GM12878 (cell line): ENCODE measurements around the gene CYTH2. TPM values are rescaled to one million over a fixed set of nuclear protein-coding genes. Genes with fewer than 3 reads are reported as not detected.

Source experiments
- ATAC-seq: fragments of 200-7000 bp; cut with Tn5 transposase; 3 replicates; pipeline ENCODE4 v1.9.1; 2020; ENCODE audit warnings: mild to moderate bottlenecking, moderate library complexity
- BruUV-seq: library from RNA; stranded (reverse); fragments of 400-500 nt; replicated peaks from 2 replicates; lab custom pipeline; 2021; lab: Mats Ljungman, UMichigan
- CTCF ChIA-PET: fragments of 300-600 bp; sonication (Branson Sonifier 250); formaldehyde crosslinking; extraction: SDS; loops from one replicate; lab custom pipeline; 2021; ENCODE audit warnings: inconsistent platforms; lab: Yijun Ruan, JAX
- POLR2A ChIA-PET: fragments of 350-600 bp; formaldehyde crosslinking; extraction: SDS; loops from one replicate; lab custom pipeline; 2021; ENCODE audit warnings: inconsistent platforms; lab: Charles Lee
- RAD21 ChIA-PET: fragments of 300-600 bp; sonication (Branson Sonifier 250); formaldehyde crosslinking; loops from one replicate; lab custom pipeline; 2023; ENCODE audit warnings: antibody characterized with exemption; ENCODE audit not compliant: unreplicated experiment; lab: Charles Lee
- SMC1A ChIA-PET: fragments of 300-600 bp; sonication (Branson Sonifier 250); formaldehyde crosslinking; loops from one replicate; lab custom pipeline; 2023; ENCODE audit not compliant: unreplicated experiment, uncharacterized antibody; lab: Charles Lee
- DNase-seq: peaks from one replicate; pipeline ENCODE4 v3.0.0-alpha.2; 2011; ENCODE audit warnings: low read depth, low spot score
- FAIRE-seq: peaks from 3 replicates; lab custom pipeline; 2011; peaks lifted over from hg19 to GRCh38; lab: Jason Lieb, UNC
- H2AFZ ChIP-seq: 2 replicates; pipeline ENCODE4 v1.6.0; 2011; ENCODE audit warnings: low read depth, low read length, control low read depth; ENCODE audit not compliant: control insufficient read depth
- H3K27ac ChIP-seq: 2 replicates; pipeline ENCODE4 v1.5.1; 2011; ENCODE audit warnings: control low read depth; ENCODE audit not compliant: control insufficient read depth, insufficient read depth
- H3K27me3 ChIP-seq, 2 experiments: replicated peaks in 1 of 2; 2 replicates each; pipeline versions ENCODE4 v1.6.0 to v1.6.1; 2011; ENCODE audit warnings: low read length in 1 of 2; ENCODE audit not compliant: control insufficient read depth in 2 of 2, insufficient read depth in 2 of 2
- H3K36me3 ChIP-seq, 2 experiments: 2 replicates each; pipeline ENCODE4 v1.5.1; 2011; ENCODE audit warnings: low read length in 1 of 2; ENCODE audit not compliant: control insufficient read depth in 2 of 2, insufficient read depth in 2 of 2
- H3K4me1 ChIP-seq: 2 replicates; pipeline ENCODE4 v1.6.1; 2011; ENCODE audit warnings: mild to moderate bottlenecking, low read length, moderate library complexity, mixed read lengths; ENCODE audit not compliant: control insufficient read depth, insufficient read depth
- H3K4me2 ChIP-seq: 2 replicates; pipeline ENCODE4 v1.6.0; 2011; ENCODE audit warnings: control low read depth; ENCODE audit not compliant: control insufficient read depth, insufficient read depth
- H3K4me3 ChIP-seq: fragments of 200-600 bp; sonication (generic); 2 replicates; pipeline ENCODE4 v1.5.1; 2016
- H3K79me2 ChIP-seq: 2 replicates; pipeline ENCODE4 v1.6.0; 2011; ENCODE audit warnings: low read length; ENCODE audit not compliant: control insufficient read depth, insufficient read depth
- H3K9ac ChIP-seq: 2 replicates; pipeline ENCODE4 v1.8.0; 2011; ENCODE audit warnings: low read length, control low read depth, mixed read lengths; ENCODE audit not compliant: control insufficient read depth, insufficient read depth
- H3K9me3 ChIP-seq: replicated peaks from 3 replicates; pipeline ENCODE4 v1.5.1; 2011; ENCODE audit warnings: mild to moderate bottlenecking, low read length; ENCODE audit not compliant: control insufficient read depth, insufficient read depth
- H4K20me1 ChIP-seq: 2 replicates; pipeline ENCODE4 v1.6.0; 2011; ENCODE audit not compliant: control insufficient read depth, insufficient read depth
- CBX3 ChIP-seq: fragments of 200-600 bp; sonication (generic); IDR thresholded peaks from 2 replicates; pipeline ENCODE4 v1.6.1; 2016; ENCODE audit warnings: low read depth, borderline replicate concordance
- EGR1 ChIP-seq, 2 experiments: IDR thresholded peaks; 1 replicate in 1 of 2; 2 replicates in 1 of 2; pipeline ENCODE4 v1.6.1; 2011 to 2012; ENCODE audit warnings: low read depth in 2 of 2, low read length in 2 of 2, borderline replicate concordance in 1 of 2, mild to moderate bottlenecking in 1 of 2, moderate library complexity in 1 of 2
- LARP7 ChIP-seq: fragments of 450-650 bp; IDR thresholded peaks from 2 replicates; pipeline ENCODE4 v1.6.1; 2017; ENCODE audit warnings: mild to moderate bottlenecking
- NR2F1 ChIP-seq: fragments of 450-650 bp; conservative IDR thresholded peaks from 2 replicates; pipeline ENCODE4 v1.6.1; 2017; ENCODE audit warnings: mild to moderate bottlenecking
- WGBS: methylation state at CpG from one replicate; pipeline ENCODE4 v1.1.6; 2016; ENCODE audit warnings: low lambda C conversion rate; ENCODE audit not compliant: insufficient replicate concordance, insufficient coverage; ENCODE audit errors: missing lambda C conversion rate; 5-methylcytosine and 5-hydroxymethylcytosine counted together
- in situ Hi-C: fragments of 300-500 bp; cut with MboI; formaldehyde crosslinking; loops from 9 replicates; pipeline ENCODE4 v1.14.3; 2018; ENCODE audit warnings: mixed read lengths
- intact Hi-C: fragments of 100-400 bp; cut with micrococcal nuclease; formaldehyde crosslinking; loops from one replicate; pipeline ENCODE4 v1.14.2; 2022; ENCODE audit not compliant: unreplicated experiment
- polyA plus RNA-seq, 11 experiments: library from polyadenylated mRNA; depleted of rRNA in 4 of 11; unstranded in 6 of 11; stranded (reverse) in 5 of 11; fragments of >200 nt; fragmentation: Nextera tagmentation in 4 of 11; fragmentation: Illumina TruSeq in 1 of 11; extraction: Ambion mirVana in 4 of 11; extraction: Trizol in 1 of 11; gene quantifications; 1 replicate in 1 of 11; 2 replicates in 10 of 11; pipeline versions ENCODE4 v1.2.1 to v1.2.3, GENCODE V29; 2011 to 2016; ENCODE audit warnings: inconsistent platforms in 2 of 11, missing spikeins in 2 of 11, low read depth in 1 of 11
- total RNA-seq, 4 experiments: library from RNA; depleted of rRNA in 3 of 4; stranded (reverse); fragments of >200 nt in 3 of 4; fragmentation: Illumina TruSeq in 1 of 4; extraction: Trizol in 1 of 4; gene quantifications; 2 replicates each; pipeline versions ENCODE4 v1.2.1 to v1.2.3, GENCODE V29; 2013 to 2021
- TF ChIP-seq, protein P1 (sequence below): fragments of 450-650 bp; IDR thresholded peaks from 2 replicates; pipeline ENCODE4 v1.6.1; 2017; ENCODE audit warnings: mild to moderate bottlenecking, moderate library complexity
- TF ChIP-seq, protein P2 (sequence below): fragments of 450-650 bp; IDR thresholded peaks from 2 replicates; pipeline ENCODE4 v1.6.1; 2017; ENCODE audit warnings: mild to moderate bottlenecking

CYTH2 gene
- total and polyA plus RNA-seq, 10 of the 15 experiments (the other 5 are each of a cell fraction or from before 2014, with no cell fraction given): 1.3 to 31.9 (median 22.2) TPM

DNA sequence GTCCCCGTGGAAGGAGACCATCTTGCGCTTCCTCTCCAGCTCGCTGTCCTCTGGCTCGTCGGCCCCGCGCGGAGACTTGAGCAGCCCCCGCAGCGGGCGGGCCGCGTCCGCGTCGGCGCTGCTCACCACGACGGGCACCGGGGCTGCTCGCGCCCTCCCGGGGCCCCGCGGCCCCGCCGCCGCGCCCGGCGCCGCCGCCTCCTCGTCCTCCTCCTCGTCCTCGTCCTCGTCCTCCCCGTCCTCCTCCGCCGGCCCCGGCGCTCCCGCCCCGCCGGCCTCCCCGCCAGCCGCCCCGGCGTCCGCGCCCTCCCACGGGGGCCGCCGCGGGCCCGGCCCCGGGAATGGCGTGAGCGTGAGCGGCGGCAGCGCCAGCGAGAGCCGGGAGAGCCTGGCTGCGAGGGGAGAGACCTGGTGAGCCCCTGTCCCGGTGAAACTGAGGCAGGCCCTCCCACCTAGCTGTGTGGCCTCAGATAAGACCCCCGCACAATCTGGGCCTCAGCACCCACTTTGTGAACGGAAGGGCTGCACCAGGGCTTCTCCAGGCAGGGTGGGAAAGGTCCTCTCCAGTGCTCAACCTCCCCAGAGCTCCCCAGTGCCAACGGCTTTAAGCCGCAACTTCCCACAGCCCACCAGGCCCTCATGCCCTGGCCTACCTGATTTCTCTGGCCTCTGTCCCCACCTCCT is 24.7 kb downstream of the CYTH2 start:
- 13% methylated on average over 24 of the region's 70 CpGs for WGBS
- peaks cover 1 to 3% of the 10 kb centered on the region in 2 experiments; a peak in 2 of 4 replicates for H3K27me3 ChIP-seq
- intact Hi-C loops (loop anchor here (5.0 kb wide), 1 partner anchor 132 kb away; the partner anchor contains the start of genes SYNGR4 and TMEM143), in situ Hi-C loops (no loop called here)
- TF ChIP-seq CBX3 (no peak), NR2F1 (peak; percentile 36; the same call in 1 of the 2 replicates), EGR1 (IDR thresholded peaks at IDR 0.05; ENCODE audit: borderline replicate concordance in 1 of 2, low read depth in 2 of 2, low read length in 2 of 2) (0 out of 3 replicates have a peak, but pooled peaks of 1 of the 2 experiments have one; percentile 7), LARP7 (peak; percentile 37; the same call in 1 of the 2 replicates)
- TF ChIP-seq, protein P1, sequence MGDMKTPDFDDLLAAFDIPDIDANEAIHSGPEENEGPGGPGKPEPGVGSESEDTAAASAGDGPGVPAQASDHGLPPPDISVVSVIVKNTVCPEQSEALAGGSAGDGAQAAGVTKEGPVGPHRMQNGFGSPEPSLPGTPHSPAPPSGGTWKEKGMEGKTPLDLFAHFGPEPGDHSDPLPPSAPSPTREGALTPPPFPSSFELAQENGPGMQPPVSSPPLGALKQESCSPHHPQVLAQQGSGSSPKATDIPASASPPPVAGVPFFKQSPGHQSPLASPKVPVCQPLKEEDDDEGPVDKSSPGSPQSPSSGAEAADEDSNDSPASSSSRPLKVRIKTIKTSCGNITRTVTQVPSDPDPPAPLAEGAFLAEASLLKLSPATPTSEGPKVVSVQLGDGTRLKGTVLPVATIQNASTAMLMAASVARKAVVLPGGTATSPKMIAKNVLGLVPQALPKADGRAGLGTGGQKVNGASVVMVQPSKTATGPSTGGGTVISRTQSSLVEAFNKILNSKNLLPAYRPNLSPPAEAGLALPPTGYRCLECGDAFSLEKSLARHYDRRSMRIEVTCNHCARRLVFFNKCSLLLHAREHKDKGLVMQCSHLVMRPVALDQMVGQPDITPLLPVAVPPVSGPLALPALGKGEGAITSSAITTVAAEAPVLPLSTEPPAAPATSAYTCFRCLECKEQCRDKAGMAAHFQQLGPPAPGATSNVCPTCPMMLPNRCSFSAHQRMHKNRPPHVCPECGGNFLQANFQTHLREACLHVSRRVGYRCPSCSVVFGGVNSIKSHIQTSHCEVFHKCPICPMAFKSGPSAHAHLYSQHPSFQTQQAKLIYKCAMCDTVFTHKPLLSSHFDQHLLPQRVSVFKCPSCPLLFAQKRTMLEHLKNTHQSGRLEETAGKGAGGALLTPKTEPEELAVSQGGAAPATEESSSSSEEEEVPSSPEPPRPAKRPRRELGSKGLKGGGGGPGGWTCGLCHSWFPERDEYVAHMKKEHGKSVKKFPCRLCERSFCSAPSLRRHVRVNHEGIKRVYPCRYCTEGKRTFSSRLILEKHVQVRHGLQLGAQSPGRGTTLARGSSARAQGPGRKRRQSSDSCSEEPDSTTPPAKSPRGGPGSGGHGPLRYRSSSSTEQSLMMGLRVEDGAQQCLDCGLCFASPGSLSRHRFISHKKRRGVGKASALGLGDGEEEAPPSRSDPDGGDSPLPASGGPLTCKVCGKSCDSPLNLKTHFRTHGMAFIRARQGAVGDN: no peak
- TF ChIP-seq, protein P2, sequence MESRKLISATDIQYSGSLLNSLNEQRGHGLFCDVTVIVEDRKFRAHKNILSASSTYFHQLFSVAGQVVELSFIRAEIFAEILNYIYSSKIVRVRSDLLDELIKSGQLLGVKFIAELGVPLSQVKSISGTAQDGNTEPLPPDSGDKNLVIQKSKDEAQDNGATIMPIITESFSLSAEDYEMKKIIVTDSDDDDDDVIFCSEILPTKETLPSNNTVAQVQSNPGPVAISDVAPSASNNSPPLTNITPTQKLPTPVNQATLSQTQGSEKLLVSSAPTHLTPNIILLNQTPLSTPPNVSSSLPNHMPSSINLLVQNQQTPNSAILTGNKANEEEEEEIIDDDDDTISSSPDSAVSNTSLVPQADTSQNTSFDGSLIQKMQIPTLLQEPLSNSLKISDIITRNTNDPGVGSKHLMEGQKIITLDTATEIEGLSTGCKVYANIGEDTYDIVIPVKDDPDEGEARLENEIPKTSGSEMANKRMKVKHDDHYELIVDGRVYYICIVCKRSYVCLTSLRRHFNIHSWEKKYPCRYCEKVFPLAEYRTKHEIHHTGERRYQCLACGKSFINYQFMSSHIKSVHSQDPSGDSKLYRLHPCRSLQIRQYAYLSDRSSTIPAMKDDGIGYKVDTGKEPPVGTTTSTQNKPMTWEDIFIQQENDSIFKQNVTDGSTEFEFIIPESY: no peak
- peak overlapping the region; percentile 77; the same call in 1 of the 2 replicates for H3K4me2 ChIP-seq
- RAD21 ChIA-PET: interaction anchor here (0.7 to 1.7 kb wide), 4 partner anchors 13 to 172 kb away, joined by 3 to 8 read pairs (median 6); no protein-coding TSS in a partner anchor
- no peak overlapping the region for H3K27ac ChIP-seq
- ATAC-seq (no peak), DNase-seq (no peak), FAIRE-seq (no peak)
- CTCF ChIA-PET: interaction anchor here (0.8 to 1.4 kb wide), 2 partner anchors 90 to 115 kb away, joined by 4 to 5 read pairs; no protein-coding TSS in a partner anchor
- H3K4me1 ChIP-seq: peaks cover 20% of the 10 kb centered on the region
- H2AFZ ChIP-seq: peak overlapping the region; percentile 71
- SMC1A ChIA-PET: interaction anchor here (0.7 to 1.3 kb wide), 3 partner anchors 8 to 130 kb away, joined by 3 to 4 read pairs (median 4); partner anchors contain the start of genes SYNGR4 and TMEM143
- H3K36me3 ChIP-seq: no peaks in the 10 kb centered on the region
- no peaks in the 10 kb centered on the region for H4K20me1 ChIP-seq
- H3K79me2 ChIP-seq: no peaks in the 10 kb centered on the region
- H3K9ac ChIP-seq: peak overlapping the region; percentile 50; the same call in 1 of the 2 replicates
- POLR2A ChIA-PET: interaction anchor here (0.6 to 1.4 kb wide), 4 partner anchors 24 to 165 kb away, joined by 3 to 5 read pairs (median 4); no protein-coding TSS in a partner anchor
- no TSS peak for BruUV-seq
- peak overlapping the region; percentile 57; the same call in 1 of the 2 replicates for H3K4me3 ChIP-seq
- no peaks in the 10 kb centered on the region for H3K9me3 ChIP-seq
